ENCODE data around the gene DDX5. TPM values are rescaled to one million over a fixed set of nuclear protein-coding genes. Genes with fewer than 3 reads are reported as not detected.

Gene DDX5
- polyA plus RNA-seq (2011; rRNA removed): 722 and 915 TPM in 2 replicates
- 642 and 842 TPM in 2 replicates for polyA minus RNA-seq (2011; rRNA and poly(A)+ RNA removed)

GRCh38 chr17:64506201-64506575 lies at the start of gene DDX5:
Gene DDX5 (minus strand): TSS chr17:64506289. CDS start chr17:64506119, 170 bp downstream.
- ChIA-PET POLR2A (interaction anchor here (0.6 to 2.9 kb wide), 22 partner anchors 9 to 733 kb away, joined by 3 to 77 read pairs (median 4); partner anchors contain the start of genes CCDC47, DDX42 and POLG2), CTCF (interaction anchor here (0.7 to 2.0 kb wide), 6 partner anchors 9 to 143 kb away, joined by 3 to 26 read pairs (median 4); no protein-coding TSS in a partner anchor)
- no peak for TF ChIP-seq CTCF (IDR thresholded peaks at IDR 0.05; ENCODE audit: low read depth, low read length)
- Histone ChIP-seq H3K27ac (ENCODE audit: low read depth, low read length) (peak within 1 kb of the TSS; percentile 99), H3K27me3 (ENCODE audit: control insufficient read depth, insufficient read depth, low read length) (no peaks in the 10 kb centered on the region), H3K9me3 (ENCODE audit: control insufficient read depth, insufficient read depth, low read length) (peaks cover 3% of the 10 kb centered on the region; the same call in 1 of the 2 replicates), H3K4me3 (ENCODE audit: low read depth, low read length) (peak within 1 kb of the TSS; percentile 94)
- DNase-seq (ENCODE audit: low read depth, low spot score): peak; percentile 92

- POLR2A ChIA-PET: interaction anchor here (1.2 kb wide), 1 partner anchor 49 kb away, joined by 3 read pairs; the partner anchor contains the start of gene CEP95
- H3K27me3 ChIP-seq (ENCODE audit: control insufficient read depth, insufficient read depth, low read length): no peaks in the 10 kb centered on the region
- H3K27ac ChIP-seq (ENCODE audit: low read depth, low read length): no peak overlapping the region
- H3K4me3 ChIP-seq (ENCODE audit: low read depth, low read length): no peak overlapping the region
- CTCF ChIA-PET: interaction anchor here (1.4 kb wide), 1 partner anchor 94 kb away, joined by 6 read pairs; no protein-coding TSS in a partner anchor
- no peaks in the 10 kb centered on the region for H3K9me3 ChIP-seq (ENCODE audit: control insufficient read depth, insufficient read depth, low read length)
- no peak for TF ChIP-seq CTCF (IDR thresholded peaks at IDR 0.05; ENCODE audit: low read depth, low read length)
- DNase-seq (ENCODE audit: low read depth, low spot score): no peak
These were observed 49.2 kb upstream of the DDX5 start for GRCh38 chr17:64555281-64555680.

DNA sequence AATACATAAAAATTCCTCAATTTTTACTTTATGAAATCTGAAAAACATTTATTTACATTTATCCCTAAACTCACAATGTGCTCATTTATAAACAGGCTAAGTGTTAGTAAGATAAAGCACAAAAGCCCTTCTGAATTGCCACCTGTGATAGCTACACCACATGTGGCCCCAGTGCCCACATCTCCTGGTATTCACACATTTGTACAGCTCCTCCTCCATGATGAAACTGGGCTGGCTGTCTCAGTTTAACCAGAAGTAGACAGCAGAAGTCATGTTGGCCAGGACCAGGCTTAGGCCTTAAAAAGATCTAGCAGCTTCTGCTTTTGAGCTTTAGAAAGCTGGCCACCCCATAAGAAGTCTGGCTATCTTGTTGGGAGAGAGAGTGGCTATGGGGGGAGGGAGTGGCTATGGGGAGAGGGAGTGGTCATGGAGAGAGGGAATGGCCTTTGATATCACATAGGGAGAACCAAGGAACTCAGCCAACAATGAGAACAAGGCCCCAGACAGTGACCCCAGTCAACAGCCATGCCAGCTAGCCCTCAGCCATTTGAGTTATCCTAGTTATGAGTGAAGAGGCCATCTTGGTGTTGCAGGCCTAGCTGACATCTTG lies 48.0 kb upstream of the DDX5 start:
- H3K27me3 ChIP-seq (ENCODE audit: control insufficient read depth, insufficient read depth, low read length): no peaks in the 10 kb centered on the region
- no peak overlapping the region for H3K27ac ChIP-seq (ENCODE audit: low read depth, low read length)
- CTCF ChIA-PET: no interaction called here
- no peak overlapping the region for H3K4me3 ChIP-seq (ENCODE audit: low read depth, low read length)
- POLR2A ChIA-PET: interaction anchor here (1.2 kb wide), 1 partner anchor 47 kb away, joined by 3 read pairs; the partner anchor contains the start of gene CEP95
- no peak for DNase-seq (ENCODE audit: low read depth, low spot score)
- H3K9me3 ChIP-seq (ENCODE audit: control insufficient read depth, insufficient read depth, low read length): no peaks in the 10 kb centered on the region
- no peak for TF ChIP-seq CTCF (IDR thresholded peaks at IDR 0.05; ENCODE audit: low read depth, low read length)

GRCh38 chr17:64551461-64551860 lies 45.4 kb upstream of the DDX5 start:
- H3K27ac ChIP-seq (ENCODE audit: low read depth, low read length): no peak overlapping the region
- no peak for TF ChIP-seq CTCF (IDR thresholded peaks at IDR 0.05; ENCODE audit: low read depth, low read length)
- ChIA-PET POLR2A (no interaction called here), CTCF (no interaction called here)
- DNase-seq (ENCODE audit: low read depth, low spot score): no peak
- no peak overlapping the region for H3K4me3 ChIP-seq (ENCODE audit: low read depth, low read length)
- no peaks in the 10 kb centered on the region for H3K9me3 ChIP-seq (ENCODE audit: control insufficient read depth, insufficient read depth, low read length)
- no peaks in the 10 kb centered on the region for H3K27me3 ChIP-seq (ENCODE audit: control insufficient read depth, insufficient read depth, low read length)

DNA sequence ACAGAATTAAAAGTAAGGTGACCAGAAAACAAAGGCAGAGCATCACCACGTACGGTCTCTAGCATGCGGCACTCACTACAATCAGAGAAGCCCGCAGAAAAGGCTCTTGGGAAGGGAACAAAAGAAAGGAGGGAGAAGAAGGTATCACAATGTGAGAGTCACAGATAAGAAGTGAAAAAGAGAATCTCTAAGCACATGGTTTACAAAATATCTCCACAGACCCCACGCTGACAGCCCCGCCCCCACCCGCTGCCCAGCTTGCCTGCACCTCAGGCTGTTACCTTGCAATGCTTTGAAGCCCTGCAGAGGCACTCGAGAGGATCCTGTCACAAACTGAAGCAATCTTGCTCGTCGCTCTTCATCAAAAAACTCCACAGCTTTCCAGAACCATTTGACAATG lies 41.2 kb upstream of the DDX5 start:
- POLR2A ChIA-PET: no interaction called here
- no peak overlapping the region for H3K27ac ChIP-seq (ENCODE audit: low read depth, low read length)
- TF ChIP-seq CTCF (IDR thresholded peaks at IDR 0.05; ENCODE audit: low read depth, low read length): no peak

More for the DNA sequence above, 41.2 kb upstream of the DDX5 start:
- Histone ChIP-seq H3K9me3 (ENCODE audit: control insufficient read depth, insufficient read depth, low read length) (no peaks in the 10 kb centered on the region), H3K27me3 (ENCODE audit: control insufficient read depth, insufficient read depth, low read length) (no peaks in the 10 kb centered on the region), H3K4me3 (ENCODE audit: low read depth, low read length) (no peak overlapping the region)
- DNase-seq (ENCODE audit: low read depth, low spot score): no peak
- CTCF ChIA-PET: no interaction called here
